Stimulated activated naive CD8-positive, alpha-beta T cell treated with anti-CD3 and anti-CD28 coated beads, Interleukin-15, amount 100 ng/mL, for 72 hours (primary cell): ENCODE results near the gene SMIM31.

Experiments used
- ATAC-seq: fragments of 150-1000 bp; cut with Tn5 transposase; 2 replicates; pipeline ENCODE4 v1.10.0; 2021; ENCODE audit warnings: mild to moderate bottlenecking, moderate library complexity
- DNase-seq, 2 donors: peaks; one replicate each; pipeline ENCODE4 v3.0.0; 2021 to 2022
- H3K27ac Mint-ChIP-seq, 2 donors: one replicate each; pipeline ENCODE4 v1.8.0; 2022; ENCODE audit warnings: mild to moderate bottlenecking in 2 of 2, mixed read lengths in 2 of 2, moderate library complexity in 2 of 2
- H3K27me3 Mint-ChIP-seq: one replicate; pipeline ENCODE4 v1.8.0; 2022; ENCODE audit warnings: mixed read lengths
- H3K4me1 Mint-ChIP-seq: one replicate; pipeline ENCODE4 v1.8.0; 2022; ENCODE audit warnings: mild to moderate bottlenecking, mixed read lengths
- H3K4me3 Mint-ChIP-seq, 2 donors: one replicate each; pipeline ENCODE4 v1.8.0; 2022; ENCODE audit warnings: mild to moderate bottlenecking in 2 of 2, mixed read lengths in 2 of 2, moderate library complexity in 1 of 2
- H3K9me3 Mint-ChIP-seq, 2 donors: one replicate each; pipeline ENCODE4 v1.8.0; 2022; ENCODE audit warnings: mixed read lengths in 2 of 2

Gene SMIM31

DNA sequence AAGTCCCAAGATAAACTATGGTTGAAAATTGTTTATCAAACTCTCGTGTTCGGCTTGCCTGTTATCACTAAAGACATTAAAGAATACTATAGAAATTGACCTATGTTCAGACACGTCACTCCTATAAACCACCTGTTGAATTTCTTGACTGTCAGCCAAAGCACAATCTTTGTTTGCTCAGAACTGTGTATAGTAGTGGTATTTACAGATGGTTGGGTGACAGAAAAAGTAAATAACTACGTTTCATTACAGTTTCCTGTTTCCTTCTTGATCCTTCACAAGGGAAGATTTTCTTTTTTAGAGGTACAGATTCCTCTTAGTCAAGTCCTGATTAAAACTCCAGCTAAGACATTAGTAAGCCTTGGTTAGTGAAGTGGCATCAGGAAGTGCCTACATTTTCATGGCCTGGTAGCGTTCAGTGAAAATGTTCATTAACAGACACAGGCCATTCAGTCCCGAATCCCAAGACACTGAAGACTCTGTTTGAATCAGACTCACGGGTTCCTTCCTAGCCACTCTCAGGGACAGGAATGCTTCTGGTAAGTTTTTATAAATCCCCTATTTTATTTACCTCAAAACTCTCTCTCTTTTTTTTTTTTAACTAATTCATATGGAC is at the start of gene SMIM31:
Gene SMIM31, plus strand, starts transcription at position 259 of the 616 bp plus-strand sequence. CDS start 16,313 bp downstream, outside the sequence.
- no peaks in the 10 kb centered on the region for H3K4me1 Mint-ChIP-seq
- ATAC-seq = no peak
- peaks cover 9% of the 10 kb centered on the region for H3K27me3 Mint-ChIP-seq
- no peak within 1 kb of the TSS for H3K4me3 Mint-ChIP-seq
- DNase-seq = no peak
- peaks cover 0 to 9% of the 10 kb centered on the region in 2 donors for H3K9me3 Mint-ChIP-seq
- H3K27ac Mint-ChIP-seq = no peak within 1 kb of the TSS

DNA sequence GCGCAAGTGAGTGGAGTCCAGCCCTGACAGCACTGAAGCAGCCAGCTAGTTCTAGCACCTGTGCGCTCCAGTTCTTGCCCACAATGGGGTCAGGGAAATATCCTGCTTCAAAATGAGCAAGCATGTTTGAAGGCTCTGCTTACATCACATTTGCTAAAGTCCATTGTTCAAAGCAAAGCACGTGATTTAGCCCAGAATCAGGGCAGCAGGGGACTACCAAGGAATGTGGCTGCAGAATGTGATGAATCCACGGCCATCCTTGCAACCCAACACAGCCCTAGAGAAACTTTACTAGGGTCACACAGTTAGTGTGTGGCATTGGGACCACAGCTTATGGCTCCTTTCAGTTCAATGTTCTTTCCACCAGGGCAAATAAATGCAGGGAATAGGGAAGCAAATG is 47.3 kb upstream of the SMIM31 start:
- Mint-ChIP-seq H3K4me1 (no peaks in the 10 kb centered on the region), H3K4me3 (no peak overlapping the region), H3K27me3 (peaks cover 6% of the 10 kb centered on the region), H3K27ac (no peak overlapping the region), H3K9me3 (no peaks in the 10 kb centered on the region)
- no peak for ATAC-seq
- no peak for DNase-seq

DNA sequence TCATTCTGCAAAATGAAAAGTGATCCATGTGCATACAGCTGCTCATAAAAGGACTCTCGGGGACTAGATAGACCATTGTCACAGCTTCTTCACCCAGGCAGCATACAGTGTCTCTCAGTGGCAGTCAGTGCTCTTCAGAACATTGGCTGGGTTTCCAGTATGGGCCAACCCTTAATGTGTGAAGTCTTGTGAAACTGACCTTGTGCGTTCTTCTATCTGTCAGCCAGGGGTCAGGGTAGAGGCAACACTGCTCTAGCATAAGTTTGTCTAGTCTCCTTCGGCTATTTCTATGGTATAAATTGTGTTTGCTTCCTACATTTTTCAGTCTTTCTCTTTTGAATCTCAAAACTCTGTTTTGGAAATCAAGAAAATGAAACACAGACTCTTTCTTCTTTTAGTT is 37.0 kb upstream of the SMIM31 start:
- Mint-ChIP-seq H3K9me3 (no peaks in the 10 kb centered on the region), H3K4me1 (no peaks in the 10 kb centered on the region), H3K27me3 (no peaks in the 10 kb centered on the region), H3K4me3 (no peak overlapping the region), H3K27ac (no peak overlapping the region)
- no peak for ATAC-seq
- DNase-seq = no peak

DNA sequence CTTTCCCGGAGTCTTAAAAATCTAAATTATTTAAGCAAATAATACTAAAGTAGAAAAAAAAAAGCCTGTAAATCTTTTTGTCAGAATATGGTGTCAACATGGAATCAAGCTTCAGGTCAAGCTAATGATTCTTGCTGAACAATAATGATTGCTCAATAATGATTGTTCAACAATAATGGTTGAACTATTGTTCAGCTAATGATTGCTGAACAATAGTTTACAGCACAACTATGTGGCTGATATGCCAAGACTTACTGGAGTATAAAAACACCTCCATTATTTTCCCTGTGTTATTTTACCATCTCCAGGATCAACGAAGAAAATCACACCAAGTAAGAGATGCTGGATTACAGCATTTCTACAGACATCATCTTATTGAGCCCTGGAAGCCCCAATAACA is 35.1 kb upstream of the SMIM31 start:
- no peaks in the 10 kb centered on the region for H3K9me3 Mint-ChIP-seq
- H3K4me3 Mint-ChIP-seq = no peak overlapping the region
- ATAC-seq (no peak), DNase-seq (no peak)
- peak overlapping the region in 1 of 2 donors; percentile 49 for H3K27ac Mint-ChIP-seq
- no peaks in the 10 kb centered on the region for H3K27me3 Mint-ChIP-seq
- H3K4me1 Mint-ChIP-seq = no peaks in the 10 kb centered on the region

DNA sequence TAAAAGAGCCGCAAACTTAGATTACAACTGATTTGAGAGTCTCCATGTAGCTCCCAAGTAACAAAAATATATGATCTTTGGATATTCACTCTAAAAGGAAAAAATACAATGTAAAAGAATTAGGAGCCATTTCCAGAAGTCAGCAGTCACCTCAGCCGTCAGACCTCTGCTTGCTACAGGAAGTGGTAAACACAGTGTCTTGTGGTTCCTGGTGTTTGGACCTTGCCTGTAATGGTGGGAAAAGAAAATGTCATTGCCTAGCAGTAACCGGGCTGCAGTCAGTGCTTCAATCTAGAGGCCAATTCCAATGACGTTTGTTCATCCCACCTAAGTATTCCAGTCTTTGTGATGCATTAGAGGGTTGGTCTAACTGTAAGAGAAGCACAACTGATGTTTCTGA is 28.9 kb upstream of the SMIM31 start:
- no peaks in the 10 kb centered on the region for H3K9me3 Mint-ChIP-seq
- DNase-seq (no peak), ATAC-seq (peak; percentile 70)
- H3K4me3 Mint-ChIP-seq = no peak overlapping the region
- no peaks in the 10 kb centered on the region for H3K4me1 Mint-ChIP-seq
- no peak overlapping the region for H3K27ac Mint-ChIP-seq
- peaks cover 5% of the 10 kb centered on the region for H3K27me3 Mint-ChIP-seq

DNA sequence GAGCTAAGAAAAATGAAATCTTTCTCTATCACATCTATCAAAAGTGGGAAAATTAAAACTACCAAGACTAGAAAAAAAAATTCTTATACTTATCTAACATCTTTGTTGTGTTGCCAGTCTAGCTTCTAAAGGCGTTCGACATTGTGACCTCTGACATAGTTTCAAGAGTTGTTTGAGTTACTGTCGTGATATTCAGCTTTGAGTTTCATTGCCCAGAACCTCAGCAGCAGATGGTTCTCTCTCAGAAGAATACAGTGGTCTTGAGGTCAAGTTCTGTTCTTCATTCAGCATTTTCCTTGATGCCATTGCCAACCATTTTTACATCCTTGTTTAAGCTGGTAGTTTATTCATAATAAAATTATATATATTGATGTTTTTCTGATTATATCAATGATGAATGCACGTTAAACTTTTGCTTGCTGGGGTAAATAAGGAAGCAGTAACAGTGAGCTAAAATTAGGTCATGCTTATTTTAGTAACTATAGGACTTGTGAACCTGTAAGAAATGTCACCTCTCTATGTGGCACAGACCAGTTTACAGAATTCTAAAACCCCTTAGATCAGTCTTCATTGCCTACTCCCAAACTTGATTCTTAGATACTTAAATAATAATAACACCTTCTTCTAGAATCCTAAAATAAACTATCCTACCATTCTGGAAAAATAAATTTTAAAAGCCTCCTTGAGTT is 23.1 kb upstream of the SMIM31 start:
- Mint-ChIP-seq H3K4me1 (no peaks in the 10 kb centered on the region), H3K27ac (no peak overlapping the region), H3K27me3 (peaks cover 7% of the 10 kb centered on the region), H3K4me3 (no peak overlapping the region), H3K9me3 (no peaks in the 10 kb centered on the region)
- DNase-seq (no peak), ATAC-seq (no peak)

DNA sequence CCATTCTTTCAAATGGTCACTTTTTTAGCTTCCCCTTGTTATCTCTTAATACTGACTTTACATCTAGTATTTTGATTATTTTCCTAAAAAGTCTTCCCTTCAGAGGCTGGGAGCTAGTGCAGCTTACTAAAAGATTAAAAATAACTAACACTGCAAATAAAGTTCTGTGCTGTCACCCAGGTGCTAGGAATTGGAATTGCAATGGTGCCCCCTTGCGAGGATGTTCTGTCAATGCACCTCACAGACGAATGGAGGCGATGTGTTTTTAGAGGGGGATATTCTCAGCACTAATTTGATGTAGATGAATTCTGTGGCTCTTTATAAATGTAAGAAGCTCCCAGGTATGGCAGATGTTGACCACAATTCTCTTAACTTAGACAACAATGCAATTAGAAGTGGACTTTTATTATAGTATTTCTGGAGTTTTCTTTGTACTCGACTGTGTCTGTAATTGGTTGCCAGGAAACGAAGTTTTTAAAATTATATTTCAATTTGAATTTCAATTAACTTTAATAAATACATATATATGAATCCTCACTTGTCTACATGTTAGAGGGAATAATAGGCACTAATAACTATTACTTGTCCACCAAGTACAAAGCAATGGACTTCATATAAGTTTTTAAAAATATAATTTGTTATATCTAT is 22.0 kb upstream of the SMIM31 start:
- no peak overlapping the region for H3K27ac Mint-ChIP-seq
- peaks cover 7% of the 10 kb centered on the region for H3K27me3 Mint-ChIP-seq
- H3K9me3 Mint-ChIP-seq = no peaks in the 10 kb centered on the region
- peak; percentile 21 to 41 for DNase-seq
- no peak for ATAC-seq
- H3K4me1 Mint-ChIP-seq = no peaks in the 10 kb centered on the region
- no peak overlapping the region for H3K4me3 Mint-ChIP-seq

DNA sequence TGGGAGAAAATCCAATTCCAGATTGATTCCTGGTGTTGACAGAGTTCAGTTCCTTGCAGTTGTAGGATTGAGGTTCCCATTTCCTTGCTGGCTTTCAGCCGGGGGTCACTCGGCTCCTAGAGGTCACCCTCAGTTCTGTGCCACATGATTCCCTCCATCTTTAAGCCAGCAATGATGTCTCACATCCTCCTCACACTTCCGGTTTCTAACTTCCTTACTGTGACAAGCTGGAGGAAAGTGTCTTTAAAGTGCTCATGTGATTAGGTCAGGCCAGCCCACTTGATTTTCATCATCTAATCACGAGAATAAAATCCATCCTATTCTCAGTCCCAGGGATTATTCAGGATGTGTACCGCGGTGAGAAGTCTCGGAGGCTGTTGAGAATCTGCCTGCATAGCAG is 19.4 kb upstream of the SMIM31 start:
- H3K27me3 Mint-ChIP-seq = peaks cover 7% of the 10 kb centered on the region
- no peaks in the 10 kb centered on the region for H3K9me3 Mint-ChIP-seq
- no peak overlapping the region for H3K27ac Mint-ChIP-seq
- H3K4me1 Mint-ChIP-seq = no peaks in the 10 kb centered on the region
- no peak for DNase-seq
- H3K4me3 Mint-ChIP-seq = no peak overlapping the region
- ATAC-seq = no peak

DNA sequence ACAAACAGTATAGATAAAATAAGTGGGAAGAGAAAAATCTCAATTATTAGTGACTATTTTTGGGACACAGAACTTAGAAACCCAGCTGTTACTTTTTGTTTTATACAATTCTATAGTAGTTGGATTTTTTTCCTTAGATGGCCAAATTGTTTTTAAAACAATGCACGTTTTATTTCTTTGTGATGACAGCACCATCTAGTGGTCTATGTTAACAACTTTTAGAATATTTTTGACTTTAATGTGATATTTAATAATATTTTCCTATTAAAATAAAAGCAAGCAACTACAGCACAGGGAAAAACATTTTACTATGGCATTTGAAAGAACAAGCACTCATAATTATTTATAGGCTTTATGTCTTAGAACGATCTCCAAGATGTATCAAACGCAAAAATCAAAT is 5.6 kb upstream of the SMIM31 start:
- Mint-ChIP-seq H3K4me3 (no peak overlapping the region), H3K4me1 (no peaks in the 10 kb centered on the region), H3K27me3 (no peaks in the 10 kb centered on the region), H3K27ac (no peak overlapping the region), H3K9me3 (peaks cover 0 to 9% of the 10 kb centered on the region in 2 donors)
- ATAC-seq (no peak), DNase-seq (no peak)

DNA sequence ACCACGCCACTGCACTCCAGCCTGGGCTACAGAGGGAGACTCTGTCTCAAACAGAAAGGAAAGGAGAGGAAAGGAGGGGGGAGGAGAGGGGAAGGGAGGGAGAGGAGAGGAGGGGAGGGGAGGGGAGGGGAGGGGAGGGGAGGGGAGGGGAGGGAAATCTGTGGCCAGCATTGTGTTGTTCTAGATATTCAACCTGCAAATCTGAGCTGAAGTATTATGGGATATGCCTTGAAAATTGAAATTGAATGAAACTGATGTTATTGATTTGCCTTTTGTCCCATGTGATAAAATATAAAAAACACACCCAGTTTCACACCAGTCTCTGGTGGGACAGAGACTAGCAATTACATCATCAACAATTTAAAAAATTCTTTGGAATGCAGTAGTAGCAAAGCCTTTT is 1.5 kb downstream of the SMIM31 start:
- ATAC-seq (no peak), DNase-seq (no peak)
- H3K4me1 Mint-ChIP-seq = no peaks in the 10 kb centered on the region
- peaks cover 9% of the 10 kb centered on the region for H3K27me3 Mint-ChIP-seq
- peaks cover 0 to 9% of the 10 kb centered on the region in 2 donors for H3K9me3 Mint-ChIP-seq
- H3K27ac Mint-ChIP-seq = no peak overlapping the region
- no peak overlapping the region for H3K4me3 Mint-ChIP-seq

DNA sequence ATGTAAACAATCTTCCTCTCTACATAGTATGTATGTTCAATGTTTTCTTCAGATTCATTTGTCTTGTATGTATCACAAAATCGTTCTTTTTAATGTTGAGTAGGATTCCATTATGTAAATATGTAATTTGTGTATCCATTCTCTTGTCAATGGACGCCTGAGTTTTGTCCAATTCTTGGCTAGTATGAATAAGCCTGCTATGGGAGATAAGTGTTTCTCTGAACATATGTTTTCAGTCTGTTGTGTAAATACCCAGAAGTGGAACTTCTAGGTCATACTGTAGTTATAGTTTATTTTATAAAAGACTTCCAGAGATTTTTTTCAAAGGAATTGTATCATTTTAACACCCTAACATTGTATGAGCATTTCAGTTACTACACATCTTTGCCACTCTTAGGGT is 2.8 kb downstream of the SMIM31 start:
- Mint-ChIP-seq H3K4me3 (no peak overlapping the region), H3K4me1 (no peaks in the 10 kb centered on the region), H3K9me3 (peaks cover 0 to 9% of the 10 kb centered on the region in 2 donors), H3K27ac (no peak overlapping the region), H3K27me3 (peaks cover 9% of the 10 kb centered on the region)
- DNase-seq (no peak), ATAC-seq (no peak)

DNA sequence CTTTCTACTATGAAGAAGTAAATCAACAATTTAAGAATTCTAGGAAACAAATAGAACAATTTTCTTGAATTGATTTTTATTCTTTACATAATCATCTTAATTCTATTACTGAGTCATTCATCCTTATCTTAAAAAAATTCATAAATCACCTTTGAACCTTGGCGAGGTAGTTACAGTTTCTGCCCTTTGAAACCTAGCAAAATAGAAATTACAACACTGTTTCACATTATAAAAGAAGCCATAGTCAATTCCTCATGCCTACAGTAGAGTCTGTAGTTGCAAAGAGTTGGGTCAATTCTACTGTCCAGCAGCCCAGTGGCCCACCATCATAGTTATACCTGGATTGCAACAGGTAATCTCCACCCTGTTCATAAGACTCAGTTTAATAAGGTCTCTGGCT is 7.3 kb downstream of the SMIM31 start:
- Mint-ChIP-seq H3K27me3 (peaks cover 25% of the 10 kb centered on the region), H3K4me1 (no peaks in the 10 kb centered on the region), H3K27ac (no peak overlapping the region), H3K4me3 (no peak overlapping the region), H3K9me3 (no peaks in the 10 kb centered on the region)
- ATAC-seq = no peak
- no peak for DNase-seq

DNA sequence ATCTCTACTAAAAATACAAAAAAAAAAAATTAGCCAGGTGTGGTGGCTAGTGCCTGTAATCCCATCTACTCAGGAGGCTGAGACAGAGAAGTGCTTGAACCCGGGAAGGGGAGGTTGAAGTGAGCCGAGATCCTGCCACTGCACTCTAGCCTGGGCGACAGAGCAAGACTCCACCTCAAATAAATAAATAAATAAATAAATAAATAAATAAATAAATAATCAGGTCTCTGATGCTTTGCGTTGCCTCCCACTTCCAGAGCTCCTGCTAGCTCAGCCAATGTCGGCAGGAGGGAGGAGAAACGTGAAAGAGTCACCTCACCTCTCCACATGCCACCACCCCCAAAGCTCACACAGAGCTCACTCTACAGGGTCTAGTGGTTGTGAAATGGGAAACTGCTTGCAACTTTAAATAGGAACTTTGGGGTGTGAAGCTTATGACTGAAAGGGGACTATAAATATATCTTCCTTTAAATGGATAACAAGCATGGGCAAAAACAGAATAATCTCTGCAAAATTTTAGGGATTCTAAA is 7.9 kb downstream of the SMIM31 start:
- Mint-ChIP-seq H3K27me3 (peaks cover 28% of the 10 kb centered on the region), H3K9me3 (no peaks in the 10 kb centered on the region), H3K27ac (no peak overlapping the region), H3K4me1 (no peaks in the 10 kb centered on the region), H3K4me3 (no peak overlapping the region)
- ATAC-seq = no peak
- no peak for DNase-seq

DNA sequence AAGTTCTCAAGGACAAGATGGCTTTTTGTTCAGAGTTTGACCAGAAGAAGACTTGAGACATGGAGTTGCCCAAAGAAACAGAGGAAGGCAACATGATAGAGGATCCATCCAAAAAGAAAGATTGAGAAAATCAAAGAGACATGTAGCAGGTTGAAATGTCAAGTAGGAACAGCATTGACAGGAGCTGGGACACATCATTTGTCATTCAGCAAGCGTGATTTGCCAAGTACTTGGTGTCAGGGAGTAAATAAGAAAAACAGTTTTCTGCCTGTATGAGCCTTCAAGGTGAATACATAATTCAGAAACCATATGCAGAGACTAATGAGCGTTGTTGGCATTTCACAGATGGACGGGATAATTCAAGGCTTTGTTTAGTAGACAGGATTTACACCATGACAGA is 11.2 kb downstream of the SMIM31 start:
- Mint-ChIP-seq H3K4me3 (no peak overlapping the region), H3K9me3 (no peaks in the 10 kb centered on the region), H3K4me1 (no peaks in the 10 kb centered on the region), H3K27me3 (peaks cover 41% of the 10 kb centered on the region), H3K27ac (peak overlapping the region in 1 of 2 donors; percentile 17)
- ATAC-seq (no peak), DNase-seq (no peak)

DNA sequence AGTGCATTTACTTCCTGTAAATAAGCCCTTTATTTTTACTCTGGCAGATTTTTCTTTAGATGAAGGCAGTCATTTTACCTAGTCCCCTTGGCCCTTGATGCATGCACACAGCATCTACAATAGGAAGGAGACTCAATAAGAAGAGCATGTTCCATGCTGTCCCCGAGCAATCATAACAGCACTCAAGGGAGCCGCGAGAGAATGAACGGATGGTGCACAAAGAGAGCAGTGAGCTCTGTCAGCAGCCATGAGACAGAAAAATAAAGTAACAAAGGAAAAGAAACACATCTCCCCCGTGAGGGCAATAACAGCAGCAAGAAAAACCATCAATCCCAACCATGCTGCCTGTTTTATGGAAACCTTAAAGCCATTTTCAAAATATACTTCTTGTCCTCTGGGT is 11.9 kb downstream of the SMIM31 start:
- Mint-ChIP-seq H3K27ac (no peak overlapping the region), H3K4me1 (no peaks in the 10 kb centered on the region), H3K9me3 (no peaks in the 10 kb centered on the region), H3K4me3 (no peak overlapping the region), H3K27me3 (peaks cover 46% of the 10 kb centered on the region)
- no peak for DNase-seq
- ATAC-seq = no peak

DNA sequence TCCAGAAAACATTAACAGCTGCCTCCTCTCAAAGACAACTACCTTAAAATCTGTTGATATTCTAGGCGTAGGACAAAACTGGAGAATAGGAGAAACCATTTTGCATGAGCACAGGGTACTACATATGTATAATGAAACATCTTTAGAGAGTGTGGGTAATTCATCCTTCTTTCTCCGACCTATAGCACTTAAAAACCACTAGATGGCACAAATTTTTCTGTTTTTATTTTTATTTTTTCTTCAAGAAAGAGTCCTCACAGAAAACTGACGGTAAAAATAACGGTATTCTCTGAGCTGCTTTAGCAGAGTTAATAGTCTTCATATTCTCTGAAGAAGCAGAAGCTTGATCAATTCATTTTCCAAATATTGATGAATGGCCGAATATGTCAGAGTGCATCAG is 14.6 kb downstream of the SMIM31 start:
- H3K27me3 Mint-ChIP-seq = peaks cover 46% of the 10 kb centered on the region
- no peak overlapping the region for H3K27ac Mint-ChIP-seq
- H3K4me1 Mint-ChIP-seq = no peaks in the 10 kb centered on the region
- no peak for ATAC-seq
- no peak overlapping the region for H3K4me3 Mint-ChIP-seq
- H3K9me3 Mint-ChIP-seq = no peaks in the 10 kb centered on the region
- DNase-seq = no peak
